Body of pancreas (tissue), 4 donors: Measurements from ENCODE around the gene GRIFIN.

Experiments used
- POLR2A ChIP-seq, 3 donors: fragments of 450-650 bp; IDR thresholded peaks; one replicate each; pipeline ENCODE4 v1.6.1; 2016; ENCODE audit warnings: antibody characterized with exemption in 3 of 3, mild to moderate bottlenecking in 2 of 3
- TF ChIP-seq, protein P1 (sequence below), 7 experiments: fragments of 450-650 bp in 4 of 7; fragments of 200-600 bp in 3 of 7; sonication (generic) in 3 of 7; IDR thresholded peaks; one replicate each; pipeline ENCODE4 v1.5.1; 2016 to 2019; ENCODE audit warnings: antibody characterized with exemption in 7 of 7

DNA sequence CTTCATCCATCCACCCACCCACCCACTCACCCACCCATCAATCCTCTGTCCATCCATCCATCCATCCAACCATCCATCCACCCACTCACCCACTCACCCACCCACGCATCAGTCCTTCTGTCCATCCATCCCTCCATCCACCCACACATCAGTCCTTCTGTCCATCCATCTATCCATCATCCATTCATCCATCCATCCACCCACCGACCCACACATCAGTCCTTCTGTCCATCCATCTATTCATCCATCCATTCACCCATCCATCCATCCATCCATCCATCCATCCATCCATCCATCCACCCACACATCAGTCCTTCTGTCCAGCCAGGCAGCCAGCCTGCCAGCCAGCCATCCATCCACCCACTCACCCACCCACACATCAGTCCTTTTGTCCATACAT lies 15.8 kb upstream of the GRIFIN start:
- TF ChIP-seq, protein P1, sequence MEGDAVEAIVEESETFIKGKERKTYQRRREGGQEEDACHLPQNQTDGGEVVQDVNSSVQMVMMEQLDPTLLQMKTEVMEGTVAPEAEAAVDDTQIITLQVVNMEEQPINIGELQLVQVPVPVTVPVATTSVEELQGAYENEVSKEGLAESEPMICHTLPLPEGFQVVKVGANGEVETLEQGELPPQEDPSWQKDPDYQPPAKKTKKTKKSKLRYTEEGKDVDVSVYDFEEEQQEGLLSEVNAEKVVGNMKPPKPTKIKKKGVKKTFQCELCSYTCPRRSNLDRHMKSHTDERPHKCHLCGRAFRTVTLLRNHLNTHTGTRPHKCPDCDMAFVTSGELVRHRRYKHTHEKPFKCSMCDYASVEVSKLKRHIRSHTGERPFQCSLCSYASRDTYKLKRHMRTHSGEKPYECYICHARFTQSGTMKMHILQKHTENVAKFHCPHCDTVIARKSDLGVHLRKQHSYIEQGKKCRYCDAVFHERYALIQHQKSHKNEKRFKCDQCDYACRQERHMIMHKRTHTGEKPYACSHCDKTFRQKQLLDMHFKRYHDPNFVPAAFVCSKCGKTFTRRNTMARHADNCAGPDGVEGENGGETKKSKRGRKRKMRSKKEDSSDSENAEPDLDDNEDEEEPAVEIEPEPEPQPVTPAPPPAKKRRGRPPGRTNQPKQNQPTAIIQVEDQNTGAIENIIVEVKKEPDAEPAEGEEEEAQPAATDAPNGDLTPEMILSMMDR (IDR thresholded peaks at IDR 0.05) = no peak
- no peak for TF ChIP-seq POLR2A (IDR thresholded peaks at IDR 0.05)
